Measurements from ENCODE around the gene BTNL3. TPM values are rescaled to one million over a fixed set of nuclear protein-coding genes. Genes with fewer than 3 reads are reported as not detected.
"Not testable (repeated sequence)": the region's sequence is repeated elsewhere in the genome, so short reads cannot be mapped to it uniquely, and the experiment has no call there.

Gene BTNL3
- total and polyA plus RNA-seq, 5 donors from 2014 or later = not detected

GRCh38 chr5:181044093-181044599, 55.5 kb downstream of the BTNL3 start:
- Mint-ChIP-seq H3K27ac (no peak overlapping the region), H3K27me3 (peaks cover 30% of the 10 kb centered on the region), H3K4me1 (no peaks in the 10 kb centered on the region), H3K36me3 (no peaks in the 10 kb centered on the region), H3K4me3 (no peak overlapping the region), H3K9me3 (peaks cover 0 to 5% (median 0%) of the 10 kb centered on the region in 7 donors)
- Histone ChIP-seq H3K4me1 (ENCODE audit: control insufficient read depth, insufficient read depth, low read length, poor library complexity, severe bottlenecking) (no peaks in the 10 kb centered on the region), H3K9me3 (ENCODE audit: control insufficient read depth in 2 of 2, low read length in 2 of 2) (no peaks in the 10 kb centered on the region), H3K27me3 (ENCODE audit: control insufficient read depth, insufficient read depth, low read length) (peaks cover 12% of the 10 kb centered on the region), H3K4me3 (ENCODE audit: low read depth, low read length) (no peak overlapping the region), H3K36me3 (ENCODE audit: control insufficient read depth, insufficient read depth, low read length) (no peaks in the 10 kb centered on the region), H3K27ac (ENCODE audit: insufficient read depth, low read length, poor library complexity, severe bottlenecking) (no peak overlapping the region)
- no peak for ATAC-seq (ENCODE audit: low read depth in 2 of 2)
- no peak for DNase-seq

GRCh38 chr5:181044662-181045305, 56.1 kb downstream of the BTNL3 start:
- H3K36me3 ChIP-seq (ENCODE audit: control insufficient read depth, insufficient read depth, low read length) = no peaks in the 10 kb centered on the region
- no peak overlapping the region for H3K4me3 Mint-ChIP-seq
- no peak overlapping the region for H3K4me3 ChIP-seq (ENCODE audit: low read depth, low read length)
- no peak for ATAC-seq (ENCODE audit: low read depth in 2 of 2)
- no peaks in the 10 kb centered on the region for H3K4me1 ChIP-seq (ENCODE audit: control insufficient read depth, insufficient read depth, low read length, poor library complexity, severe bottlenecking)
- no peak for DNase-seq
- peaks cover 34% of the 10 kb centered on the region for H3K27me3 Mint-ChIP-seq
- H3K36me3 Mint-ChIP-seq = no peaks in the 10 kb centered on the region
- peaks cover 0 to 2% (median 0%) of the 10 kb centered on the region in 7 donors for H3K9me3 Mint-ChIP-seq
- no peak overlapping the region for H3K27ac Mint-ChIP-seq
- H3K27me3 ChIP-seq (ENCODE audit: control insufficient read depth, insufficient read depth, low read length) = peaks cover 18% of the 10 kb centered on the region
- H3K27ac ChIP-seq (ENCODE audit: insufficient read depth, low read length, poor library complexity, severe bottlenecking) = no peak overlapping the region
- H3K4me1 Mint-ChIP-seq = no peaks in the 10 kb centered on the region
- H3K9me3 ChIP-seq (ENCODE audit: control insufficient read depth in 2 of 2, low read length in 2 of 2) = no peaks in the 10 kb centered on the region

GRCh38 chr5:181045316-181045715, 56.7 kb downstream of the BTNL3 start:
- Histone ChIP-seq H3K27me3 (ENCODE audit: control insufficient read depth, insufficient read depth, low read length) (peaks cover 20% of the 10 kb centered on the region), H3K9me3 (ENCODE audit: control insufficient read depth in 2 of 2, low read length in 2 of 2) (no peaks in the 10 kb centered on the region), H3K27ac (ENCODE audit: insufficient read depth, low read length, poor library complexity, severe bottlenecking) (no peak overlapping the region), H3K36me3 (ENCODE audit: control insufficient read depth, insufficient read depth, low read length) (no peaks in the 10 kb centered on the region), H3K4me1 (ENCODE audit: control insufficient read depth, insufficient read depth, low read length, poor library complexity, severe bottlenecking) (no peaks in the 10 kb centered on the region), H3K4me3 (ENCODE audit: low read depth, low read length) (no peak overlapping the region)
- Mint-ChIP-seq H3K27ac (no peak overlapping the region), H3K4me3 (no peak overlapping the region), H3K9me3 (peaks cover 0 to 2% (median 0%) of the 10 kb centered on the region in 7 donors), H3K27me3 (peaks cover 32% of the 10 kb centered on the region), H3K36me3 (no peaks in the 10 kb centered on the region), H3K4me1 (no peaks in the 10 kb centered on the region)
- ATAC-seq (ENCODE audit: low read depth in 2 of 2) = no peak
- no peak for DNase-seq

- peaks cover 22% of the 10 kb centered on the region for H3K27me3 ChIP-seq (ENCODE audit: control insufficient read depth, insufficient read depth, low read length)
- not testable (repeated sequence) for H3K4me1 ChIP-seq (ENCODE audit: control insufficient read depth, insufficient read depth, low read length, poor library complexity, severe bottlenecking); H3K36me3 Mint-ChIP-seq; H3K4me1 Mint-ChIP-seq; H3K27ac Mint-ChIP-seq; H3K4me3 Mint-ChIP-seq; H3K9me3 ChIP-seq (ENCODE audit: control insufficient read depth in 2 of 2, low read length in 2 of 2); DNase-seq; H3K27ac ChIP-seq (ENCODE audit: insufficient read depth, low read length, poor library complexity, severe bottlenecking); H3K9me3 Mint-ChIP-seq; H3K36me3 ChIP-seq (ENCODE audit: control insufficient read depth, insufficient read depth, low read length); H3K4me3 ChIP-seq (ENCODE audit: low read depth, low read length); ATAC-seq (ENCODE audit: low read depth in 2 of 2)
- peaks cover 37% of the 10 kb centered on the region for H3K27me3 Mint-ChIP-seq
Observed at GRCh38 chr5:181045857-181046256, 57.2 kb downstream of the BTNL3 start.

GRCh38 chr5:181047288-181047687, 58.6 kb downstream of the BTNL3 start:
- H3K9me3 Mint-ChIP-seq = peaks cover 0 to 2% (median 0%) of the 10 kb centered on the region in 7 donors
- H3K4me1 ChIP-seq (ENCODE audit: control insufficient read depth, insufficient read depth, low read length, poor library complexity, severe bottlenecking) = peaks cover 1% of the 10 kb centered on the region
- peaks cover 43% of the 10 kb centered on the region for H3K27me3 Mint-ChIP-seq
- no peaks in the 10 kb centered on the region for H3K9me3 ChIP-seq (ENCODE audit: control insufficient read depth in 2 of 2, low read length in 2 of 2)
- DNase-seq (no peak), ATAC-seq (ENCODE audit: low read depth in 2 of 2) (no peak)
- H3K4me1 Mint-ChIP-seq = peaks cover 0 to 5% (median 4%) of the 10 kb centered on the region in 4 donors
- no peaks in the 10 kb centered on the region for H3K36me3 ChIP-seq (ENCODE audit: control insufficient read depth, insufficient read depth, low read length)
- peaks cover 35% of the 10 kb centered on the region for H3K27me3 ChIP-seq (ENCODE audit: control insufficient read depth, insufficient read depth, low read length)
- H3K27ac Mint-ChIP-seq = no peak overlapping the region
- H3K4me3 ChIP-seq (ENCODE audit: low read depth, low read length) = no peak overlapping the region
- no peak overlapping the region for H3K4me3 Mint-ChIP-seq
- no peak overlapping the region for H3K27ac ChIP-seq (ENCODE audit: insufficient read depth, low read length, poor library complexity, severe bottlenecking)
- no peaks in the 10 kb centered on the region for H3K36me3 Mint-ChIP-seq

- H3K27ac ChIP-seq (ENCODE audit: insufficient read depth, low read length, poor library complexity, severe bottlenecking) = no peak overlapping the region
- DNase-seq (no peak), ATAC-seq (ENCODE audit: low read depth in 2 of 2) (no peak)
- peaks cover 36% of the 10 kb centered on the region for H3K27me3 ChIP-seq (ENCODE audit: control insufficient read depth, insufficient read depth, low read length)
- H3K4me1 ChIP-seq (ENCODE audit: control insufficient read depth, insufficient read depth, low read length, poor library complexity, severe bottlenecking) = peaks cover 5% of the 10 kb centered on the region
- Mint-ChIP-seq H3K27me3 (peaks cover 45% of the 10 kb centered on the region), H3K36me3 (no peaks in the 10 kb centered on the region), H3K4me3 (peak overlapping the region in 1 of 4 donors; percentile 72), H3K4me1 (peaks cover 0 to 8% (median 6%) of the 10 kb centered on the region in 4 donors), H3K9me3 (peaks cover 0 to 2% (median 0%) of the 10 kb centered on the region in 7 donors), H3K27ac (no peak overlapping the region)
- H3K9me3 ChIP-seq (ENCODE audit: control insufficient read depth in 2 of 2, low read length in 2 of 2) = no peaks in the 10 kb centered on the region
- no peak overlapping the region for H3K4me3 ChIP-seq (ENCODE audit: low read depth, low read length)
- H3K36me3 ChIP-seq (ENCODE audit: control insufficient read depth, insufficient read depth, low read length) = no peaks in the 10 kb centered on the region
Observed at GRCh38 chr5:181047921-181048320, 59.3 kb downstream of the BTNL3 start.

DNA sequence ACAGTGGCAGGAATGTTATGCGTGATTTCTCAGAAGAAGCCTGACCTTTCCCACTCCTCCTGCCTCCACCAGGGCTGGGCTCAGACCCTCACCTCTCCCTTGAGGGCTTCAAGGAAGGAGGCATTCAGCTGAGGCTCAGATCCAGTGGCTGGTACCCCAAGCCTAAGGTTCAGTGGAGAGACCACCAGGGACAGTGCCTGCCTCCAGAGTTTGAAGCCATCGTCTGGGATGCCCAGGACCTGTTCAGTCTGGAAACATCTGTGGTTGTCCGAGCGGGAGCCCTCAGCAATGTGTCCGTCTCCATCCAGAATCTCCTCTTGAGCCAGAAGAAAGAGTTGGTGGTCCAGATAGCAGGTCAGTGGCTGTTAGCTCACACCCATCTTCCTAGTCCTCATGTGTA, 61.4 kb downstream of the BTNL3 start:
- peaks cover 12% of the 10 kb centered on the region for H3K4me1 ChIP-seq (ENCODE audit: control insufficient read depth, insufficient read depth, low read length, poor library complexity, severe bottlenecking)
- H3K27ac Mint-ChIP-seq = no peak overlapping the region
- no peak overlapping the region for H3K4me3 ChIP-seq (ENCODE audit: low read depth, low read length)
- peaks cover 51% of the 10 kb centered on the region for H3K27me3 Mint-ChIP-seq
- H3K36me3 Mint-ChIP-seq = no peaks in the 10 kb centered on the region
- H3K27ac ChIP-seq (ENCODE audit: insufficient read depth, low read length, poor library complexity, severe bottlenecking) = no peak overlapping the region
- no peaks in the 10 kb centered on the region for H3K36me3 ChIP-seq (ENCODE audit: control insufficient read depth, insufficient read depth, low read length)
- H3K9me3 ChIP-seq (ENCODE audit: control insufficient read depth in 2 of 2, low read length in 2 of 2) = no peaks in the 10 kb centered on the region
- ATAC-seq (ENCODE audit: low read depth in 2 of 2) (no peak), DNase-seq (no peak)
- H3K27me3 ChIP-seq (ENCODE audit: control insufficient read depth, insufficient read depth, low read length) = peaks cover 50% of the 10 kb centered on the region
- H3K9me3 Mint-ChIP-seq = peaks cover 0 to 6% (median 0%) of the 10 kb centered on the region in 7 donors
- peaks cover 0 to 21% (median 10%) of the 10 kb centered on the region in 4 donors for H3K4me1 Mint-ChIP-seq
- no peak overlapping the region for H3K4me3 Mint-ChIP-seq

All from CD4-positive, CD25-positive, alpha-beta regulatory T cell (primary cell).